GM12874 (cell line): ENCODE results near the gene LPAR5.

Source experiments
- TF ChIP-seq, protein P1 (sequence below): IDR thresholded peaks from 2 replicates; pipeline ENCODE4 v1.5.1; 2011; ENCODE audit warnings: low read depth, mild to moderate bottlenecking, control low read depth, low read length, moderate library complexity; ENCODE audit not compliant: insufficient read depth

LPAR5 gene

DNA sequence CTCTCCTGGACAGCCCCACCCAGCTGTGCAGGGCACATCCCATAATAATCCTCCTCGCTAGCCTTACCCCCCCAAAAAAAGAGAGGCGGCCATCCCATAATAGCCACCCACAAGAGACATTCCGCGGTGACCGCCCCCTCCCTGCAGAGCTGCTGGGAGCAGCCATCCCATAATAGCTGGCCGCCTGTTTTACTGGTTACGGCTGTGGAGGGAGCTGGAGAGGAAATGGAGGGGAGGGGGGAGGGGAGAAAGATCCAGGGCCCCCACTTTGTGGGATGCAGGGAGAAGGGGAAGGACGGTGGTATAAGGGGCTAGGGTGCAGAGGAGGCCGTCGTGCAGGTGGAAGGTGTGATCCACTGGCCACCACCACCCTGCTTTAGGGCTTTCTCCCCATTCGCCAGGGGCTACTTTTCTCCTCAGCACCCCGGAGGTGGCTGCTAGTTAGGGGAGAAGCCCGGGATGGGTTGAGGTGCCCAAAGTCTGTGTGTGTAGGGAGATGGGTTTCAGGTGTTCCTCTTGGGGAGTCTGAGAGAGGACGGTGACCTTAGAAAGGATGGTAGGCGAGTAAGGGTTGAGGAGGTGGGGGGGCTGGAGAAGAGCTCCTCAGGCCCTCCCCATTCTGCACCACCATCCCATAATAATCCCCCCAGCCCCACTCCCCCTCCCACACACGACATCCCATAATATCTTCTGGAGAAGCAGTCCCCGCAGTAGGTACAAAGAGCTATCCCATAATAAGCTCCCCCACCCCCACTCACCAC, 22.6 kb downstream of the LPAR5 start:
- TF ChIP-seq, protein P1, sequence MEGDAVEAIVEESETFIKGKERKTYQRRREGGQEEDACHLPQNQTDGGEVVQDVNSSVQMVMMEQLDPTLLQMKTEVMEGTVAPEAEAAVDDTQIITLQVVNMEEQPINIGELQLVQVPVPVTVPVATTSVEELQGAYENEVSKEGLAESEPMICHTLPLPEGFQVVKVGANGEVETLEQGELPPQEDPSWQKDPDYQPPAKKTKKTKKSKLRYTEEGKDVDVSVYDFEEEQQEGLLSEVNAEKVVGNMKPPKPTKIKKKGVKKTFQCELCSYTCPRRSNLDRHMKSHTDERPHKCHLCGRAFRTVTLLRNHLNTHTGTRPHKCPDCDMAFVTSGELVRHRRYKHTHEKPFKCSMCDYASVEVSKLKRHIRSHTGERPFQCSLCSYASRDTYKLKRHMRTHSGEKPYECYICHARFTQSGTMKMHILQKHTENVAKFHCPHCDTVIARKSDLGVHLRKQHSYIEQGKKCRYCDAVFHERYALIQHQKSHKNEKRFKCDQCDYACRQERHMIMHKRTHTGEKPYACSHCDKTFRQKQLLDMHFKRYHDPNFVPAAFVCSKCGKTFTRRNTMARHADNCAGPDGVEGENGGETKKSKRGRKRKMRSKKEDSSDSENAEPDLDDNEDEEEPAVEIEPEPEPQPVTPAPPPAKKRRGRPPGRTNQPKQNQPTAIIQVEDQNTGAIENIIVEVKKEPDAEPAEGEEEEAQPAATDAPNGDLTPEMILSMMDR: no peak

DNA sequence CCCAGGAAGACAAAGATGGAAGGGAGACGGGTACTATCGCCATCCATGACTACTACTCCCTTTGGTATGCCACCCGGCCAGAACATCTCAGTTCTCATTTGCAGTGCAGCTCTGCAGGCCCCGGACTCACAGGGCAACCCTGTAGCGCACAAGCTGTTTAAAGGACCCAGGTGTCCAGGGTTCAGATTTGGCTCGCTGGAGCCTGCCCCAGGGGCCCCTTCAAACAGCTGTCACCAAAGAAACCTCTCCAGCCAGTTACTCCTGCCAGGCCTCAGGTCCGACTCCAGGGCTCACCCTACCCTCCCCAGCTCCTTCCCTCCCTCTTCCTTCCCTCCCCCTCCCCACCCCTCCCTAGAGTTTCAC, 23.1 kb downstream of the LPAR5 start:
- TF ChIP-seq, protein P1: no peak

DNA sequence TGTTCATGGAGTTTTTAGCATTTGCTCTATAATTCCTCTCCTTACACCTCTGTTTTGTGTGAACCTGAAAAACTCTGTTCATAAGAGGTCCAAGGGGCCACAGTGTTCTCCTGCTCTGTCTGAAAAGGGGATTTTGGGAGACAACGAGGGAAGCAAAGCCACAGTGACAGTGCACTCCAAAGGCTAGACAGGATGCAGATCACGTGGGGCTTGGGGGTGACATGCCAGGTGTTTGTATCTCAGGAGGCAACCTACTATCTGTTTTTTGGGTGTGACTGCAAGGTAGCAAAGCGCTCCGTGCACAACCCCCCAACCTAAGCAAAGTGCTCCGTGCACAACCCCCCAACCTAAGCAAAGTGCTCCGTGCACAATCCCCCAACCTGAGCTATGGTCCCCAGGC, 23.5 kb downstream of the LPAR5 start:
- TF ChIP-seq, protein P1: no peak

DNA sequence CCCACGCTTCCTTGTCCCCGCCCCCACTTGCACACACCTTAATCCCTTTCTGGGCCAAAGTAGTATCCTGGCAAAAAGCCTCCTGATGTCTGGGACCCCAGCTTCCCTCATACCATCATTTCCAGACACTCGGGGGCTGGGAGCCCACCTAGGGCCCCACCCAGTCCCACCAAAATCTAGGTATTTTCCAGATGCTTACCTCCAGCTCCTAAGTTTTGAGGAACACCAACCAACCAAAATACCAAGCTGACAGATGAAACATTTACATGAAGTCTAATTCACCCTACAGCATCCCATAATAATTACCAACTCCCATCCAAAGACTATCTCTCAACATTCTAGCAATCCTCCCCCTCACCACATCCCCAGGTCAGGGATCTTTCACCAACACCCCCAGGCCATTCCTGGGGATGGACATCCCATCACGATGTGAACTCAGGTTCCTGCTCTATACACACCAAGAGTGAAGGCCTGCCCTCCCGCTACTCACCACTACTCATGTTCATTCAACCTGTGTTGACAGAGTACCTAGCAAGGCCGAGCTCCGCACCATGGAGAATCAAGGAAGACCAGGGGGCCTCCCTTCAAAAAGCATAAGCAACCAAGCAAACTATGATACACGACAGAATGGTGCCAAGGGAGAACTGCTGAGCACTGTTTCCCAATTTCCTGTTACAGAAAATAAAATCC, 27.0 kb downstream of the LPAR5 start:
- TF ChIP-seq, protein P1: no peak

DNA sequence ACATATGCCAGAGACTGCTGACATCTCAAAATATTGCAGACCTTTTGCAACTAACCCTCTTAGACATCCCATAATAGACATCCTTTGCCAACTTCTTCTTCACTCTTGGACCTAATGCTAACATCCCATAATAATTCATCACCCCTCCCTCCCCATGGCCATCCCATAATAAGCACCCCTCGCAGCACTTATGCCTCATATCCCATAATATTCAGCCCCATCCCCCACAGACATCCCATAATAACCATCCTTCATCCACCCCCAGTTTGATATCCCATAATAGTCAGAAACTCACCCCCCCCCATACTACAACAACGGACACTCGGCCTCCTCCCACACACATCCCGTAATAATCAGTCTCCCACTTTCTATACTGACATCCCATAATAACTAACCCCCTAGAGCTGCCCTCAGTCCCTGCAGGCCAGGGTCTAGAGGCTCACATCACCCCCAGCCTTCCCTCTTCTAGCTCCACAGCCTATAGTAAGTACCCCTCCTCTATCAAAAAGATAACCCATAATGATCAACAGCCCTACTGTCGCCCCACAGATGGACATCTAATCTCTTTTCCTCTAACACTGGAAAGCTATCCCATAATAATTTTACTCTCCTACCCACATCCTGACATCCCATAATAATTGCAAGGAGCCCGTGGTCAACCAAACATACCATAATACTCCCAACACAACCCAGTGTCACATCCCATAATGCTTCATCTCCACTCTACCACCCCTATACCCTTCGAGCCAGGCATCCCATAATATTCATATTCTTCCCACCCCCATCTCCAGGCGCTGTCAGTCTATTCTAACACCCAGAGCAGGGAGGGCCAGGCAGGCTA, 27.8 kb downstream of the LPAR5 start:
- TF ChIP-seq, protein P1: no peak

DNA sequence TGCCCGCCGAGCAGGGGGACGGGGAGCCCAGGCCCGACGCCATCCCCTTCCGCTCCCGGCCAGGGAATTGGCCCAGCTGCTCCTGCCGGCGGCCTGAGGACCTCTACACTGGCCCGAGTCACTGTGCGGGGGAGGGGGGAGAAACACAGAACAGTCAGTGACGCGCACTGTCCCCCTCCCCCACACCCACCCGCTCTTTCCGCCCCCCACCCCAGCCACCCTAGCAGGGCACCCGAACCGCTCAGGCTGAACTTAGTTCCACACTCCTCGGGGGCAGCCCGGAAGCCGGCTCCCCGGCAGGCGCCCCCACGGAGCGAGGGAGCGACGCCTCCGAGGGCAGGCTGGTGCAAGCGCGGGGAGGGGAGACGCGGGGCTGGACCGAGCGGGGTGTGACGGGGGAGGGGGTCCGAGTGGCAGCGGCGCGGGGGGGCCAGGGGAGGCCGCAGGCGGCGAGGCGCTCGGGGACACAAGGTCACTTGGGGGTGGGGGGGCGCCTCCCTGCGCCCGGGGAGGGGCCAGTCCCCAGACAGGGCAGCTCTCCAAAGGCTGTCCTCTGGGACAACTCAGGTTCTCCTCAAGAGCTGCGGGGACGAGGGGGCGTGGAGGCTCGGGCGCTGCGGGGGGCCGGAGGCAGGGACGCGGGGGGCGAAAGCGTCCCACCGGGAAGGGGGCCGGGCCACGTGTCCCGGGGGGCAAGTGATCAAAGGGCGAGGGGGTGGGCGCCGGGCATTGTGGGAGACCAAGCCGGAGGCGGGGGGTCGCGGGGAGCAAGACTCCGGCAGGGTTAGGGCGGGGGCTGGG, 29.2 kb downstream of the LPAR5 start:
- TF ChIP-seq, protein P1: no peak
